Breast epithelium (tissue), 3 donors: ENCODE results near the gene STAG1.
"Not testable (repeated sequence)": the region's sequence is repeated elsewhere in the genome, so short reads cannot be mapped to it uniquely, and the experiment has no call there.

ENCODE experiments used
- POLR2A ChIP-seq: fragments of 450-650 bp; IDR thresholded peaks from one replicate; pipeline ENCODE4 v1.6.1; 2016; ENCODE audit warnings: antibody characterized with exemption, mild to moderate bottlenecking, moderate library complexity
- TF ChIP-seq, protein P1 (sequence below), 3 donors: fragments of 450-650 bp; IDR thresholded peaks; one replicate each; pipeline ENCODE4 v1.5.1; 2016 to 2017; ENCODE audit warnings: antibody characterized with exemption in 3 of 3, mild to moderate bottlenecking in 3 of 3, moderate library complexity in 3 of 3

DNA sequence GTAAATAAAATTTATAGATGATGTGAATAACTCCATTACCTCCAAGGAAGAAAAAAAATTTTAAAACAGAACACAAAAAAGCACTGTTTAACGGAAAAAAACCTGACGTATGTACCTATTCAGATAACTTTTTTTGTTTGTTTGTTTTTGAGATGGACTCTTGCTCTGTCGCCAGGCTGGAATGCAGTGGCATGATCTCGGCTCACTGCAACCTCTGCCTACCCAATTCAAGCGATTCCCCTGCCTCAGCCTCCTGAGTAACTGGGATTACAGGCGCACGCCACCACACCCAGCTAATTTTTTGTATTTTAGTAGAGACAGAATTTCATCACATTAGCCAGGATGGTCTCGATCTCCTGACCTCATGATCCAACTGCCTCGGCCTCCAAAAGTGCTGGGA lies 40.3 kb downstream of the STAG1 start:
- TF ChIP-seq, protein P1, sequence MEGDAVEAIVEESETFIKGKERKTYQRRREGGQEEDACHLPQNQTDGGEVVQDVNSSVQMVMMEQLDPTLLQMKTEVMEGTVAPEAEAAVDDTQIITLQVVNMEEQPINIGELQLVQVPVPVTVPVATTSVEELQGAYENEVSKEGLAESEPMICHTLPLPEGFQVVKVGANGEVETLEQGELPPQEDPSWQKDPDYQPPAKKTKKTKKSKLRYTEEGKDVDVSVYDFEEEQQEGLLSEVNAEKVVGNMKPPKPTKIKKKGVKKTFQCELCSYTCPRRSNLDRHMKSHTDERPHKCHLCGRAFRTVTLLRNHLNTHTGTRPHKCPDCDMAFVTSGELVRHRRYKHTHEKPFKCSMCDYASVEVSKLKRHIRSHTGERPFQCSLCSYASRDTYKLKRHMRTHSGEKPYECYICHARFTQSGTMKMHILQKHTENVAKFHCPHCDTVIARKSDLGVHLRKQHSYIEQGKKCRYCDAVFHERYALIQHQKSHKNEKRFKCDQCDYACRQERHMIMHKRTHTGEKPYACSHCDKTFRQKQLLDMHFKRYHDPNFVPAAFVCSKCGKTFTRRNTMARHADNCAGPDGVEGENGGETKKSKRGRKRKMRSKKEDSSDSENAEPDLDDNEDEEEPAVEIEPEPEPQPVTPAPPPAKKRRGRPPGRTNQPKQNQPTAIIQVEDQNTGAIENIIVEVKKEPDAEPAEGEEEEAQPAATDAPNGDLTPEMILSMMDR (IDR thresholded peaks at IDR 0.05): not testable (repeated sequence)
- not testable (repeated sequence) for TF ChIP-seq POLR2A
